HG03469 (cell line): ENCODE data around the gene IL13.
"Not testable (repeated sequence)": the region's sequence is repeated elsewhere in the genome, so short reads cannot be mapped to it uniquely, and the experiment has no call there.

Source experiments
- ATAC-seq: cut with Tn5 transposase; IDR thresholded peaks from one replicate; pipeline ENCODE4 v1.9.1; 2021; ENCODE audit warnings: mild to moderate bottlenecking, moderate library complexity, moderate number of reproducible peaks; ENCODE audit not compliant: unreplicated experiment

The IL13 gene

DNA sequence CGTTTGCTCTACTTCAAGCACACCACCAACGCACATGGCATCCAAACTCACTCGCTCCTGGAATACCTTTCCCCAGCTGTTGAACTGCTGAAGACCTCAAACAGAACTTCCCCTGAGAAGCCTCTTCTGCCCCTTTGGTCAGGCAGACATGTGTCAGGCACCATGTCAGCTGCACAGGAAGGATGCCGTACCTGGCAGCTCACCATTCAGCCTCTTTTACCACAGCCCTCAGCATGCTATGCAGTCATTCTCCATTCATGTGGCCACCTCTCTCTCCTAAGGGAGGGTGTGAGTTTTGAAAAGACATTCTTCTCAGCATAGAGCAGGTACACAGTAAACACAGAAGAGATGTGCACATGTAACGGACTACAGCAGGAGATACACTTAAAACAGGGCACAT lies 30.0 kb downstream of the IL13 start:
- ATAC-seq: no peak

DNA sequence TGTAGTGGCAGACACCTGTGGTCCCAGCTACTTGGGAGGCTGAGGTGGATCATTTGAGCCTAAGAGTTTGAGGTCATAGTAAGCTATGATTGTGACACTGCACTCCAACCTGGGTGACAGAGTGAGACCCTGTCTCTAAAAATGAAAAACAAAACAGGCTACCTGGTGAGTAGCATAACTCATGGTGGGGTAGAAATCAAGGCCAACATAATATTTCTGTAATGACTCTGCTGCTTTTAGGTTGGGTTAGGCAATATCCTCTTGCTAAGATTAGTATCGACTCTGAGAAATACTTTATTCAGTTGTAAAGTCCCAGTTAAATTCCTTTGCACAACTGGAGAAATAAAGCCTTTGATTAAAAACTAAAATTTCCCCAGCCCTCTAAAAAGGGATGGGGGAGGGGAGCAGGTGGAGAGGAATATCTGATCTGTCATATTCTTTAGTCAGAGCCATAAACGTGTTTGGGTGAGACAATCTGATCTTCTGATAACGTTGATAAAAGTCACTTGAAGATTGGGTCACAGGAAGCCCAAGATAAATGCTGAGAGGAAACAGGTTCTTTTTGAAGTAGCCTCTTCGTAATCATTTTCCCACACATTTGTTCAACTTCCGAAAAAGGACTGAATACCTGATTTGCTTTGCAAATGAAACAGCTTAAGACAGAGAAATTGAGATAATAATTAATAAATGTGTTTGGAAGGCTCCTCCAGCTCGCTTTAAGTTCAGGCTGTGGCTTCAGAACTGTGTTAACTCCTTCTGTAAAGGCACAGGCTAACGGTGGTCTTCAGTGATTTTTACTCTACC lies 30.8 kb downstream of the IL13 start:
- no peak for ATAC-seq

DNA sequence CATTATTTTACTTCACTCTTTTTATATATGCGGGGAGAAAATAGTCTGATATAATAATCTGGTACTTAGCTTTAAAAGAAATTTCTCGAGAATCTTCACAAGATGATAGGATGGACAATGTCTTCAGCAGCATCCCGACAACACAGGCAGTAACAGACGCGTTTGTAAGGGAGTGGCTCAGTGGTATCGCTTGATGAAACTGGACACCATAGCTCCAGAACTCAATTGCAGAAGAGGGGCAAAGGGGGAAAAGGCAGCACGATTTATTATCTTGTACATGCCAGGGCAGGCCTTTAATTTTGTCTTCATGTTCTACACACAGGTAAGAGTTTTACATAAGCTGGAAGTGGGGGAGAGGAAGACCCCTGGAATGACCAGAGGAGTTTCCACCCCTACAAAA lies 31.5 kb downstream of the IL13 start:
- ATAC-seq: no peak

DNA sequence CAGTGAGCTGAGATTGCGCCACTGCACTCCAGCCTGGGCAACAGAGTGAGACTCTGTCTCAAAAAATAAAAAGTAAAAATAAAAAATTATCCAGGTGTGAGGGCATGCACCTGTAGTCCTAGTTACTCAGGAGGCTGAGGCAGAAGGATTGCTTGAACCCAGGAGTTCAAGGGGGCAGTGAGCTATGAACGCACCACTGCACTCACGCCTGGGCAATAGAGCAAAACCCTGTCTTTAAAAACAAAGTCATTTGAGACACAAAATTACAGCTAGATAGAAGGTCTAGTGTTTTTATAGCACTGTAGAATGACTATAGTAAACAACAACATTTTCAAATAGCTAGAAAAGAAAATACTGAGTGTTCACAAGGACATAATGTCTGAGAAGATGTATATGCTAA lies 32.2 kb downstream of the IL13 start:
- ATAC-seq: no peak

DNA sequence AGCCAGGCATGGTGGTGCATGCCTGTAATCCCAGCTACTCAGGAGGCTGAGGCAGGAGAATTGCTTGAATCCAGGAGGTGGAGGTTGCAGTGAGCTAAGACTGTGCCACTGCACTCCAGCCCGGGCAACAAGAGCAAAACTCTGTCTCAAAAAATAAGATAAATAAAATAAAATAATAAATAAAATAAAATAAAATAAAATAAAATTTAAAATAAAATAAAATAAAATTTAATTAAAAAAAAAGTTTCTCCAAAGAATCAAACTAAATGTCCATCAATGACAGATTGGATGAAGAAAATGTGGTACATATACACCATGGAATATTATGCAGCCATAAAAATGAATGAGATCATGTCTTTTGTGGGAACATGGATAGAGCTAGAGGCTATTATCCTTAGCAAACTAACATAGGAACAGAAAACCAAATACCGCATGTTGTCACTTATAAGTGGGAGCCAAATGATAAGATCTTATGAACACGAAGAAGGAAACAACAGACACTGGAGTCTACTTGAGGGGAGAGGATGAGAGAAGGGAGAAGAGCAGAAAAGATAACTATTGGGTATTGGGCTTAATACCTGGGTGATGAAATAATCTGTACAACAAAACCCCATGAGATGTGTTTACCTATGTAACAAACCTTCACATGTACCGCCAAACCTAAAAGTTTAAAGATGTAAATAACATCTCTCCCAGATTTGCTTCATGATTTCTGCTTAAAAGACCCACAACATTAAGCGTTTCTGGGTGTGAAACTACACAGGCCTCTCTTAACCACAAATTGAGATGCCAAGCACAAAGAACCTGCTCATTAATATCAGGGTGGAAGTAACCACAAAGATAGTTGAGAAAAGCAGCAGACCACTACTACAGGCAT lies 34.0 kb downstream of the IL13 start:
- ATAC-seq: not testable (repeated sequence)

DNA sequence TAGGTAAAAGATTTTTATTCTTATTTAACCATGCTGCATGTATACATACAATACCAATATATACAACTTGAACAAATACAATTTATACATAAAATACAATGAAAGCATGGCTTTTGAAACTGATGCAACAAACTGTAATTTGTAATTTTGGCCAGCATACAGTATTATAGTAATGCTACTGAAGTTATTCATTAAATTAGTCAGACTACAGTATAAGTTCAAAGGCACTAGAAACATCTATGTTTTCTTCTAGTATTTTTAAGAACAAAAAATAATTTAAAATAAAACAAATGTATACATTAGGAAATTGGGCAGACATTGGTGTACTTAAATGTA lies 34.6 kb downstream of the IL13 start:
- no peak for ATAC-seq

DNA sequence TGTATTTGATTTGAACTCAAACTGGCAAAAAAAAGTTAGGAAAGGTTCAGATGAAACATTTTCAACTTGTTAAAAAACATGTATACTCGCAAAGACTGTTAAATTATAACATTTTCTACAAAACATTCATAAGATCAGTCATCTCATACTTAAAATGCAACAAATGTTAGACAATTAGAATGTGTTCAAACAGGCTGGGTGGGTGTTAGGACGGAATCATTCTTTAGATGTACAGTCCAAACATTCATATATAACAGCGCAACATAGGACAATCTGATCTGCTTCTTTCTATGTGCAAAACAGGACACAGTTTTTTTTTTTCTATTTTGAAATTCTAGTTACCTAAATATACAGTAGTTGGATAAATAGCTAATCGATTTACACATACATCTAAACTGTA lies 38.0 kb downstream of the IL13 start:
- ATAC-seq: no peak

DNA sequence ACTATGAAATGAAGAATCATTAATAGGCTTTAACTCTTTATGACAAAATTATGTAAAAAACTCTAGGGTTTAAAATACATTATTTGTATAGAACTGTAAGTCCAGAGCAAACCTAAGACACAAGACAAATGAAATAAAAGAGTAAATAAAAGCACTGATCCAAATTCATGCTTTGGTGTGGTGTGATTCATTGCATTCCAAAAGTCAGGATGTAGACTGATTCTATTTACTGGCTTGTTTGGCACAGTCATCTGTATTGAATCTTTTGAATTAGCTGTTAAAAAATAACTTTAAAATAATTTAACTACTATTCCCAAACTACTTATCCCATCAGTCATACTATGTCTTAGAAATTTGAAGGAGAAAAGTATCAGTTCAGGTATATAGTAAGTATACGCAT lies 46.9 kb downstream of the IL13 start:
- ATAC-seq: no peak

DNA sequence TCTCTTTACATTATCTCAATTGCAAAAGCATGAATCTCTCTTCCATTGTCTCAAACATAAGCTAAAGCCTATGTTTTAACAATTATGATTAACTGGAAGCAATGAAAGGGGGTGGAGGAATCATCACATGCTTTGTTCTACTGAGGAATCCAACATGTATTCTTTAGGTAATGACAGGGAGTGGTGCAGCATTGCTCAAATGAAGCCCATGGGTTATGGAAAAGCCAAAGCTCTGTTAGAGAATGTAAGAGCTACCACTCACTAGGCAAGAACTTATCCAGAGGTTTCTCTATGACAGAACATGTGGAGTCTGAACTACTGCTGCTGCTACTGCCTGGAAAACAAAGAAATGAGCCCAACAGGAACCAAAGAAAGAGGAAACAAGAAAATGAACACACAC lies 50.7 kb downstream of the IL13 start:
- no peak for ATAC-seq
